NB4 (cell line): ENCODE data around the gene EPAS1.

Source experiments
- POLR2A ChIP-seq: IDR thresholded peaks from 2 replicates; pipeline ENCODE4 v1.6.1; 2011; ENCODE audit warnings: mild to moderate bottlenecking; ENCODE audit not compliant: insufficient read length; ENCODE audit errors: extremely low read depth
- TF ChIP-seq, protein P1 (sequence below): IDR thresholded peaks from one replicate; pipeline ENCODE4 v1.5.1; 2012; ENCODE audit warnings: low read depth, low read length

DNA sequence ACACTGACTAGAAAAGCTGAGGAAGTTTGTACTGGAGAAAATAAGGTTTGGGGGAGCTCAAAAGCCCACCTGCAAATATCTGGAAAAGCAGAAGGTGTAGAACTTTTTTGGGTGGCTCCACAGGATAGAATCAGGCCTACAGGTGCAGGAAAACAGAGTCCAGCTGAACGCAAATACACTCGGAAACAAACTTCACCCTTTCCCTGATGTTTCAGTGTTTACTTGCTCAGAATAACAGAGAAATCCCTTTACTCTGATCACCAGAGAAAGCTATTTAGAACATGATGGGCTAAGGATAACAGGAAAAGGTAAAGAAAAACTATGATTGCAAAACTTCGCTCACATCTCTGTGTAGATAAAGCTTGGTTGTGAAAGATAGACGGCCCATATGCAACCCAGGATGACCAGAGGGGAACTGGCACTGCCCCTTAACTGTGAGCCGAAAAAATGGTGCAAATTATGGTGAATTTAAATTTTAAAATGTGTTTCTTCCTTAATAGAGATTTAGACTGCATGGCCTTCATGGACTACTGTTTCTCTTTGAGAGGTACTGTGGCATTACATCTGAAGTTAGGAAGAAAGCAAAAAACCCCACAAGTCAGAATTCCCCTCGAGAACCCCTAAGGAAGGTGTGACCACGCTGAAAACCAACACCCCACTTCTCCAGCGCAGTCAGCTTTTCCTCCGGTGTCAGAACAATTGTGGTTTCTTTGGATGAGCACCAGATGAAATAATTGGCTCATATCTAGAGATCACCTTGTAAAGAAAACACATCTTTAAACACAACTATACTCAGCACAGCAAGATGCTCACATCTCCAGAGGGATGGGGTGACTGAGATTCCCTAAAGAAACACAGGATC, 97.7 kb downstream of the EPAS1 start:
- TF ChIP-seq, protein P1, sequence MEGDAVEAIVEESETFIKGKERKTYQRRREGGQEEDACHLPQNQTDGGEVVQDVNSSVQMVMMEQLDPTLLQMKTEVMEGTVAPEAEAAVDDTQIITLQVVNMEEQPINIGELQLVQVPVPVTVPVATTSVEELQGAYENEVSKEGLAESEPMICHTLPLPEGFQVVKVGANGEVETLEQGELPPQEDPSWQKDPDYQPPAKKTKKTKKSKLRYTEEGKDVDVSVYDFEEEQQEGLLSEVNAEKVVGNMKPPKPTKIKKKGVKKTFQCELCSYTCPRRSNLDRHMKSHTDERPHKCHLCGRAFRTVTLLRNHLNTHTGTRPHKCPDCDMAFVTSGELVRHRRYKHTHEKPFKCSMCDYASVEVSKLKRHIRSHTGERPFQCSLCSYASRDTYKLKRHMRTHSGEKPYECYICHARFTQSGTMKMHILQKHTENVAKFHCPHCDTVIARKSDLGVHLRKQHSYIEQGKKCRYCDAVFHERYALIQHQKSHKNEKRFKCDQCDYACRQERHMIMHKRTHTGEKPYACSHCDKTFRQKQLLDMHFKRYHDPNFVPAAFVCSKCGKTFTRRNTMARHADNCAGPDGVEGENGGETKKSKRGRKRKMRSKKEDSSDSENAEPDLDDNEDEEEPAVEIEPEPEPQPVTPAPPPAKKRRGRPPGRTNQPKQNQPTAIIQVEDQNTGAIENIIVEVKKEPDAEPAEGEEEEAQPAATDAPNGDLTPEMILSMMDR: no peak
- TF ChIP-seq POLR2A: no peak
